Activated CD8-positive, alpha-beta memory T cell treated with anti-CD3 and anti-CD28 coated beads for 24 hours (primary cell): ENCODE measurements around the gene FOXN4.

ENCODE experiments used
- DNase-seq: peaks from one replicate; pipeline ENCODE4 v3.0.0-alpha.2; 2020

Gene FOXN4

GRCh38 chr12:109278912-109279311 lies 30.2 kb downstream of the FOXN4 start:
- no peak for DNase-seq

- no peak for DNase-seq
Observed at GRCh38 chr12:109277899-109278762, 31.0 kb downstream of the FOXN4 start.

- DNase-seq: no peak
Observed at GRCh38 chr12:109277255-109277898, 31.7 kb downstream of the FOXN4 start.

- DNase-seq: no peak
Observed at GRCh38 chr12:109276160-109276559, 32.9 kb downstream of the FOXN4 start.

GRCh38 chr12:109275173-109275572 lies 33.9 kb downstream of the FOXN4 start:
- no peak for DNase-seq

- no peak for DNase-seq
Observed at GRCh38 chr12:109274381-109274780, 34.7 kb downstream of the FOXN4 start.

GRCh38 chr12:109273354-109273753 lies 35.7 kb downstream of the FOXN4 start:
- DNase-seq: no peak

GRCh38 chr12:109271418-109271817 lies 37.7 kb downstream of the FOXN4 start:
- DNase-seq: no peak

GRCh38 chr12:109270494-109270893 lies 38.6 kb downstream of the FOXN4 start:
- no peak for DNase-seq

- no peak for DNase-seq
Observed at GRCh38 chr12:109269428-109269827, 39.7 kb downstream of the FOXN4 start.

- DNase-seq: no peak
Observed at GRCh38 chr12:109268896-109269295, 40.2 kb downstream of the FOXN4 start.

GRCh38 chr12:109267361-109267760 lies 41.7 kb downstream of the FOXN4 start:
- no peak for DNase-seq

- no peak for DNase-seq
Observed at GRCh38 chr12:109266106-109266879, 42.8 kb downstream of the FOXN4 start.

- DNase-seq: no peak
Observed at GRCh38 chr12:109264943-109265650, 44.0 kb downstream of the FOXN4 start.

GRCh38 chr12:109264095-109264942 lies 44.8 kb downstream of the FOXN4 start:
- DNase-seq: peak; percentile 65

GRCh38 chr12:109263439-109263838 lies 45.6 kb downstream of the FOXN4 start:
- DNase-seq: no peak

GRCh38 chr12:109261939-109262338 lies 47.1 kb downstream of the FOXN4 start:
- DNase-seq: no peak

GRCh38 chr12:109261087-109261486 lies 48.0 kb downstream of the FOXN4 start:
- DNase-seq: no peak

- no peak for DNase-seq
Observed at GRCh38 chr12:109259545-109259895, 49.6 kb downstream of the FOXN4 start.

GRCh38 chr12:109258607-109259544 lies 50.2 kb downstream of the FOXN4 start:
- DNase-seq: no peak

GRCh38 chr12:109258201-109258600 lies 50.9 kb downstream of the FOXN4 start:
- DNase-seq: no peak
